GM21825 (cell line): ENCODE data around the gene LYRM4.
"Not testable (repeated sequence)": the region's sequence is repeated elsewhere in the genome, so short reads cannot be mapped to it uniquely, and the experiment has no call there.

Source experiments
- ATAC-seq: cut with Tn5 transposase; IDR thresholded peaks from one replicate; pipeline ENCODE4 v1.9.1; 2021; ENCODE audit warnings: mild to moderate bottlenecking, moderate library complexity; ENCODE audit not compliant: unreplicated experiment

The LYRM4 gene

DNA sequence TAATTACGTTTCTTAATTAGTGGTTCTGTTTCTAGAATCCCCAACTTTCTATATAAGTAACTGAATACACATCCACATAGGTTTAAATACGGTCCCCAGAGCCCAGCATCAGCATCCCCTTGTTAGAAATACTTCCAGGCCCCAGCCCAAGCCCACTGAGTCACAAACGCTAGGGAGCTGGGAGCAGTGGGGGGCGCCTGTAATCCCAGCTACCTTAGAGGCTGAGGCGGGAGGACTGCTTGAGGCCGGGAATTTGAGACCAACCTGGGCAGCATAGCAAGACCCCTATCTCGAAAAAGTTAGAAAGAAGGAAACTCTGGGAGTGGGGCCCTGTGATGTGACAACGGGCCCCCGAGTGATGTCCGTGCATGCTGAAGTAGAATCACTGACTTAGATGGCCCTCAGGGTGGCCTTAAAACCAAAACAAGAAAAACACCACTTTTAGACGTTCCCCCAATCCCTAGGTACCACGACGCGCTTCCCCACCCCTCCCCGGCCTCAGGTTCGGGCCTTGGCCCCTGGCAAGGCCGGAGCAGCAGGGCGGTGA lies 176.9 kb downstream of the LYRM4 start:
- no peak for ATAC-seq

DNA sequence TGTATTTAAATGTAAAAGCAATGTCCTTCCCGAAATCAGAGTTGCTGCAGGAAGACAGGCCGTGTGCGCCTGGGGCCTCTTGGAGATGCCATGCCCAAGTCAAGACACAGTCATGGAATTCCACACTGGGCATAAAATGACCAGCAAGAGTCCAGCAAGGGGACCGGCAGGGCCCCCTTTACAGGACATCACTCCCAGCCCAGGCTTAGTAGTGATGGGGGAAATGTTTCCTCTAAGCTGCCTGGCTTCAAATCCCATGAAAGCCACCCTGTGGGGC lies 177.5 kb downstream of the LYRM4 start:
- ATAC-seq, result no peak

DNA sequence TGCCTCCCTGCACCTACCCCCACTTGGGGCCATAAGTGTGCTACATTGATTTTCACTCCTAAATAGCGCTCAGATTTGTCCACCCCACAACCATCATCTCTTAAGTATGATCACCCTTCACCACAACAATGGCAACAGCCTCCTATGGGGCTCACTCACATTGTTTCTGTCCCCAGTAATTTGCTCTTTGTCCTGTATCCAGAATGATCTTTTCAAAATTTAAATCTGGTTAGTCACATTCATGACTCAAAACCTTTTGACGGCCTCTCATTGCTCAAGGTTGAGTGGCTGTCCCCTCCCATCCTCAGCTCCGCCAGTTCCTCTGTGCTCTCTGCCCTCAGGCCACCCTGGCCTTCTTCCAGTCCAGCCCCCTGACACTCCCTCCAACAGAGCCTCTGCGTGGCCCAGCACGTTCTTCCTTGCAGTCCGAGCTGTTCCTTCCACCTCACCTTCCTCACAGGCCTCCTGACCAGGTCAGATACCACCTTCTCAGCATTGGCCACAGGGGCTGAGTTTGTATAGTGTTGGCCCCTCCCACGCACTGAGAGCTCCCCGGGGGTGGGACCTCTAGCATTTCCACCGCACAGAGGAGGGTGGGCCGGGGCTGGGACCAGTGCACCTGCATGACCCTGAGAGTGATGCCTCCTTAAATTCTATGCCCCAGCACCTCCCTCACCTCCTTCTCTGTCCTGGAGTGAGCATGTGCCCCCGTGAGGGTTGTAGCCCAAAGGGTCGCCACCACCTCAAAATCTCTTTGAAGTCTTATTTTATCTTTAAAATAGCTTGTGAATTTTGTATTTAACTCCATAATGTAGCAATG lies 178.1 kb downstream of the LYRM4 start:
- no peak for ATAC-seq

DNA sequence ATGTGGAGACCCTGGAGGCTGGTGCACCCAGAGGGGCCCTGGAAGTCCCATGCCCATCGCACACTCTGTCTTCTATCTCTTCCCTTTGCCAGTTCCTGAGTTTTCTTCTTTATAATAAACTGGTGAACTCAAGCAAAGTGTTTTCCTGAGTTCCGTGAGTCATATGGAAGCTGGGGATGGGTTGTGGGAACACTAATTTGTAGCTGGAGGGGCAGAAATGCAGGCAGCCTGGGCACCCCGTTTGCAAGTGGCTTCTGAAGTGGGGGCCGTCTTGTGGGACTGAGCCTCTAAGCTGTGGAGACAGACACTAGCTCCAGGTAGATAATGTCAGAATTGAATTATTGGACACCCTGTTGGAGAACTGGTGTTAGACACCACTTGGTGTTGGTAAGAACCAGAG lies 178.8 kb downstream of the LYRM4 start:
- ATAC-seq, result no peak

- ATAC-seq, result no peak
Measured at GRCh38 chr6:5081182-5081581, 179.6 kb downstream of the LYRM4 start.

DNA sequence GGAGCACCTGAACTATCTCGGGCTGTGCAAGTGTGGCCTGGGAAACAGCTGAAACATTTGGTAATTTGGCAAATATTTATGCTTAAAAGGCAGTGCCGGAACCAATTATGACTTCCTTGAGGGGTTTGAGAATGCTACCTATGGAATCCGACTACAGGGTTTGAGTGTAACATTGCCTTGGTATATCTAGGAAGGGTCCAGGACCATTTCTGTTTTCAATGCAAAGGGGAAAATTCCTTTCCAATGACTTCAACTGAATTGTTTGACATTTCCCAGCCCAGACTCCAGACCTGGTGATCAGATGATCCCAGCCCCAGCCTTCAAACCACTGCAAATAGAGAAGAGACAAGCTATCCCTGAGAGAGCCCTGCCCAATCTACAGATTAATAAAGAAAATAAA lies 180.2 kb downstream of the LYRM4 start:
- no peak for ATAC-seq

- ATAC-seq, result no peak
Measured at GRCh38 chr6:5079692-5080091, 181.1 kb downstream of the LYRM4 start.

DNA sequence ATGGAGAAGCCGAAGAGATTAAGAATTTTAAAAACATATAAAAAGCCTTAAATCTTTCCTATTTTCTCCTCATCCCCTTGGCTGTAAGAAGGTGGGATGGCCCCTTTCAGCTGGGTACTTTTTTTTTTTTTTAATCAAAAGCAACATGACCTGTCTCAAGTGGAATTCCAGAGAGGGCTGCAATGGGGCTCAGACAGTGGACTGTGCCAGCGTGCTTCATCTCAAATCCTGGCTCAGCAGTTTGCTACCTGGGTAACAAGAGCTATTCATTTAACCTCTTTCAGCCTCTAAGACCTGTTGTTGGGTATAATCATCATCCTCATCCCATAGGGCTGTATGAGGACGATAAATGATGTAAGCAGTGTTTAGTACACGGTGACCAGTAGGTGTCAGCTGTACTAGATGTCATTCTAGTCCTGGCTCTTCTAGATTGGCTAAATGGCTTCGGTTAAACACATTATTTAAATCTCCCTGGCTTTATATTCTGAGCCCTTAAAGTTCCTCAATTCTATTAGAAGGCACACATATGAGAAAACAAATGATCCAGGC lies 182.6 kb downstream of the LYRM4 start:
- peak; percentile 64 for ATAC-seq

DNA sequence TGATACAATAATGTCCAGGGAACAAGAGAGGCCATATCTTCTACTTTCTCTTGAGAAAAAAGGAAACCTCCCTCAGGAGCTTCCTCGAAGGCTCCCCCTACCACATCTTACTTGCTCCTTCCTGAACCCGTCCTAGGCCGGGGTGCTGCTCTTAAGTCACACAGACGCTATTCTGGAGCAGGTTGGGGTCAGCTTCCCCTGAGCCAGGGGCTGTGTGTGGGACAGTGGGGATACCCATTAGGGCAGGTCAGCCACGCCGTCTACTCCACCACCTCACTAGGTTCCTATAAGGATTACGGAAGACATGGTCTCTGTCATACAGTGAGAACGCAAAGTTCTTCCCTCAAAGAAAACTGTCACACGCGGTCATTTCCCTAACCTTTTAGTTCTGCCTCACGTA lies 183.8 kb downstream of the LYRM4 start:
- no peak for ATAC-seq

DNA sequence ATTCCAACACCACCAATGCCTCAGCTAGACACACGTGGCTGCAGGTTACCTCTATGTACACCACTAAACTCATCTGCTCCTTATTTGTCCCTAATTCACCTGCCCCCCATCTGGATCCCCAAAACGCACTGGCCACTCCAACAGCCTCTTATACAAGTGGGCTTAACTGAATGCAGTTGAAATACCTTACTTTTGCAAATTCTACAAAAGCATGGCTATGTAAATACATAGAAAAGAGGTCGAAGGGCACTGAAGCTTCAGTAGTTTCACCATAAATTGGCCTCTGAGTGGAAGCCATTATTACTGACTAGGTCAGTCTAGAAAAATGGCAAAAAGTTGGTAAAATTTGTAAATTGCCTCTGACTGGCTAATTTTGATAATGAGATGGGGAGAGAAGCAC lies 186.8 kb downstream of the LYRM4 start:
- ATAC-seq, result no peak

GRCh38 chr6:5072440-5072839 lies 188.3 kb downstream of the LYRM4 start:
- ATAC-seq, result no peak

DNA sequence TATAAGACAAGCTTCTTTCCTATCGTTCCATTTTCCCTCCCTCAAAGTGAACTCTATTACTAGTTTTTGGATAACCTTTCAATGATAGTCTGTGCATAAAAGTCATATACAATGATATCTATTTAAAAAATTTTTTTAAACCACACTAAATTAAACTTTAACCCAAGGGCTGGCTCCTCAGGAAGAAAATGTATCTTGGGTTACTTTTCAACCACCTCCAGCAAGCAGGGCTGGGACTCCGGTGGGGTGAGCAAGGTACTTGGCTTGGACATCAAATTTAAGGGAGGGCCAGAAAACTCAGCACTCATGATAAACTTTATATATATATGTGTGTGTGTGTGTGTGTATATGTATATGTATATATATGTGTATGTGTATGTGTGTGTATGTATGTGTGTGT lies 189.5 kb downstream of the LYRM4 start:
- ATAC-seq, result no peak

- ATAC-seq, result no peak
Measured at GRCh38 chr6:5068153-5068751, 192.5 kb downstream of the LYRM4 start.

GRCh38 chr6:5067305-5067704 lies 193.4 kb downstream of the LYRM4 start:
- no peak for ATAC-seq

DNA sequence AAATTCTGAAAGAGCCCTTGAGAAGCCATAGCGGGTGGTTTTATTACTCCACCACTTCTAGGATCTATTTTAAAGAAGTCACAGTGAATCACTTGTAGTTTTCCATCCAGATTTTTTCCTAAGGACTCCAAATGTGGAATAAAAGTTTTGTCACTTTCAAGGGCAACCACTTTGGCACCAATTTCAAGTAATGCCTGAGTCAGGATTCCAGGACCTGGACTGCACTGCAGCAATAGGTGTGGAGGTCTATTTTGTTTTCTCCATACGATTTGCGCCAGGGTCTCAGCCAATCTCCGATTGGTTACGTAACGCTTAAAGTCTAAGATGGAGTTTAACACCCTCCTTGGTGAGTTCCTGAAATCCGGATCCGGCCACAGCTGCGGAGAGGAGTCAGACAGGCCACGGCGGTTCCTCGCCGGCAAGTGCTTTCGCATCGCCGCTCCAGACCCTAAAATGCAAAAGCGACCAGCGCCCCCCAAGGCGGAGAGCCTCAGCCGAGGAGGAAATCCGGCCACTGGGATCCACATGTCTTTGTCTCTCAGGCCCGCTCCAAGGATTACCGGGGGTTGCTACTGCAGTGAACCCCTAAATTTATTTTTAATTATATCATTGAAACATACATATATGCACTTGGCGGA lies 194.2 kb downstream of the LYRM4 start:
- no peak for ATAC-seq

- ATAC-seq, result no peak
Measured at GRCh38 chr6:5063617-5064016, 197.1 kb downstream of the LYRM4 start.

DNA sequence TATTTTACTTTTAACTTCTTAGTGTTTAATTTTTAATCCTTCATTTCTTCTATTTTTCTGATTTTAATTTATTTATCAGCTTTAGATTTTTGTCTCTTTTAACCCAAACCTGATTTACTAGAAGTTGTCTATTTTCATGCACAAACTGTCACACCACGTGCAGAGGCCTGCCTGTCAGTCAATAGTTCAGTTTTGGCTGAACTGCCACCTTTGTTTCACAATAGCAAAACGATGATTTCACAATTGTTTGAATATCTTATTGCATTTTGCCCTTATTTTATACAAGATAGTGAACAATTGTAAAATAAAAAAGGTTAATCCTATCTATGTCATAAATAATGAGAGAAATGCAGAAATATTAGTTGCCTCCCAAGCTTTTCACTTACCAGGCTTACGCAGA lies 199.6 kb downstream of the LYRM4 start:
- ATAC-seq, result no peak

GRCh38 chr6:5060439-5060838 lies 200.3 kb downstream of the LYRM4 start:
- not testable (repeated sequence) for ATAC-seq

GRCh38 chr6:5059036-5059896 lies 201.5 kb downstream of the LYRM4 start:
- ATAC-seq, result no peak
